GM19193 (cell line): Measurements from ENCODE around the gene P2RX2.

Experiments
- POLR2A ChIP-seq: IDR thresholded peaks from 4 replicates; pipeline ENCODE4 v1.6.1; 2011; ENCODE audit not compliant: insufficient read depth, insufficient read length; ENCODE audit errors: extremely low read depth

The P2RX2 gene

DNA sequence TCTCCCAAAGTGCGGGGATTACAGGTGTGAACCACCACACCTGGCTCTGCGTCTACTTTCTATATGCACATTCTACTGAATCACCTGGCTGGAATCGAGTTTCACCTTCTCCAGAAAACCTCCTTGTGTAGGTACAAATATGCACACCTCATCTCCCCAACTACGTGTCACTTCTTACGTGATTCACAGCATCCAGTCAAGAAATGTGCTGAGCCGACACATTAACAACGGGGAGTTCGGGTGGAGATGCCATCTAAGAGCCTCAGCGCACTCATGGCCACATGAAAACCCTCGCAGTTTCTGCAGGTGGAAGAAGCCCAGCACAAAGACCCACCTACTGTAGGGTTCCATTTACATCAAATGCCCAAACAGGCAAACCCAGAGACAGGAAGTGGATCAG is 29.3 kb downstream of the P2RX2 start:
- TF ChIP-seq POLR2A: no peak

DNA sequence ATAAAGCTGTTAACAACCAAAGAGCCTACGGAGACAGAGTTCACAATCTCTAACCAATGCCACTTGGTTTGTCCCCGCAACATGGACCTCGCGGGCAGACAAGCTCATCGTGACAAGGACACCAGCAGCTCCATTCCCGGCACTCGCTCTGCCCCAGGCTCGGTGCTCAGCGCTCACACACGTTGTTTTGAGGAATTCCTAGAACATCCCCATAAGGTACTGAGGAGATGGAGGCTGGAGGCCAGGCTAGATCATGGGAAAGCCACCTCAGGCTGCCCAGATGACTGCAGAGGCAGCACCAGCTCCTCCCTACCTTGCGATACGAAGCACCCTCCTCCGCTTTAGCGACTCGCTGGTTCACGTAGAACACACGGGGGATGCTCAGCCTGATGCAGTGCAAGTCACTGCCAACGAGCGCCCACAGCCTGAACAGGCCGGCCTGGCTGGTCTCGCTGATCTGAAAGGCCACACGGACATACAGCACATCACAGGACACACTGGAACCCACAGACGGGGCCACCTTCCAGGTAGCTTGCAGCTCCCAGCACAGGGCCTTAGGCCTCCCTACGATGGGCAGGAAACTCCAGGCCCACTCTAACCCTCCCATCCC is 30.1 kb downstream of the P2RX2 start:
- no peak for TF ChIP-seq POLR2A

DNA sequence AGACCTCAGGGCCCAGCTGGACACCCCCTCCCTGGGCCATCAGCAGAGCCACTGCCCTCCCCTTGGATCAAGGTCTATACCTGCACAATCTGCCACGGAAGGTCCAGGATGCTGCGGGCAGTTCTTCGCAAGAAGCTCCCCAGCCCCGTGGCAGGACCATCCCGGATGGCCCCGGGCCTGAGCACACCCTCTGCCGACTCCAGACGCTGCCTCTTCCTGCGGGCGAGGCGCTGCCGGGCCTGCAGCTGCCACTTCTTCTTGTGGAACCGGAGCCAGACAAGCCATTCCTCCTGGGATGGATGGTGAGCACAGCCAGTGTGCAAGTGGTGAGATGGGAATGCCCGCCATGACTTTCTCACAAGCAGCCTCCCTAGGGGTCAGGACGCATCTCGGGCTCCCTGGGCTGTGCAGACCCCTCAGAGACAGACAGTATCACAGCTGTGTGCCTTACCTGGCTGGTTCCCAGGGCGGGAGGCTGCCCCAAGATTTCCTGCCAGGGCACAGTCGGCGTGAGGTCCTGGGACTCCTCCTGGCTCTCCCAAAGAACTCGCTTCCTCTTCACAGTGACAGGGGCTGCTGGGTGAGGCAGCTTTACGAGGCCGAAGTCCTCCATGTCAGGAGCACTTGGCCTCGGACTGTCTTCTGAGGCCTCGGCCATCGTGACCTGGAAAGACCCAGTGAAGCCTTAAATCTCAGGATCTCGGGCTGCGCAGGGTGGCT is 30.8 kb downstream of the P2RX2 start:
- no peak for TF ChIP-seq POLR2A

DNA sequence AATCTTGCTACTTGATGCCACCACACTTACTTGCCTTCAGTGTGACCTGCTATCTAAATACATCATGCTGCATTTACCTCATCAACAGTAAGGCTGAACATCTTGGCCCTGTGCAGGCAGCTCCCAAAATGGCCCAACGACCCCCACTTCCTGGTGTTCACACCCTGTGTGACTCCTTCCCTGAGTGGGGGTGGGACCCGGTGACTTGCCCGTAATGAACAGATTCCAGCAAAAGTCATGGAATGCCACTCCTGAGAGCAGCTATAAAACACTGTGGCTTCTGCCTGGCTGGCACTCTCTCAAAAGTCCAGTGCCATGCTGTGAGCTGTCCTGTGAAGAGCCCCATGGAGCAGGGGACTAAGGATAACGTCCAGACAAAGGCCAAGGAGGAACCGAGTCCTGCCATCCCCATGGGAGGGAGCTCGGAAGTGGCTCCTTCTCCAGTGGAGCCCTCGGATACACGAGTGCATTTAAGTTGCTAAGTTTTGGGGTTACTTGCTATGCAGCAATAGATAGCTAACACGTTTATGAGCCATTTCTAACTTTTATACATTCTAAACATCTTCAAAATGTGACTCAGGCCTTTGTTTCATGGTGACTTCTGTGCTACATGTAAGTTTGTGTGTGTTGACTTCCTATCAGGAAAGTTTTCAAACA is 33.0 kb downstream of the P2RX2 start:
- TF ChIP-seq POLR2A: no peak

DNA sequence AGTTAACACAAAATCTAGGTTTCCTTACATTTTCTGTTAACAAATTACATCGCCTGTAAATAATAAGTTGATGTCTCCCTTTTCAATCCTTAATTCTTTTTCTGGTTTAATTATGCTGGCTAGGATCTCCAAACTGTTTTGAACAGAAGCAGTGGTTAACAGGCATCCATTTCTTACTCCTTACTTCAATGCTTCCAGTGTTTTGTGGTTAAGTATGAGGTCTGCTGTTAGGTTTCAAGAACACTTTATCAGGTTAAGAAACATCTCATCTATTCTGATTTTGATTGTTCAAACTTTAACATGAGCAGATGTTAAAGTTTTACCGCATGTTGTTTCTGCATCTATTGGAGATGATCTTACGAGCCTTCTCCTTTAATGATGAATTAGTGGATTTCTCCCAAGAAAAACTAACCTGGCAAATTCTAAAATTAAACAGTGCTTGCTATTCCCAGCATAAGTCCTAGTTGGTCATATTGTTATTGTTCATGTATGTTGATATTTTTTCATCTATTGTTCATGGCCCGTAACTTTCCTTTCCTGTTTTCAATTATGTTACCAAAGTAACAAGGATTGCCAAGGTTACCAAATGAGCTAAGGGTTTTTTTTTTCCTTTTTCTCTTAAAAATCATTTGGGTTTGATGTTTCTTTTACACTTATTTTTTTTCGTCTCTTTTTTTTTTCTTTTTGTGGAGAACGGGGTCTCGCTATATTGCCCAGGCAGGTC is 35.2 kb downstream of the P2RX2 start:
- TF ChIP-seq POLR2A: no peak

DNA sequence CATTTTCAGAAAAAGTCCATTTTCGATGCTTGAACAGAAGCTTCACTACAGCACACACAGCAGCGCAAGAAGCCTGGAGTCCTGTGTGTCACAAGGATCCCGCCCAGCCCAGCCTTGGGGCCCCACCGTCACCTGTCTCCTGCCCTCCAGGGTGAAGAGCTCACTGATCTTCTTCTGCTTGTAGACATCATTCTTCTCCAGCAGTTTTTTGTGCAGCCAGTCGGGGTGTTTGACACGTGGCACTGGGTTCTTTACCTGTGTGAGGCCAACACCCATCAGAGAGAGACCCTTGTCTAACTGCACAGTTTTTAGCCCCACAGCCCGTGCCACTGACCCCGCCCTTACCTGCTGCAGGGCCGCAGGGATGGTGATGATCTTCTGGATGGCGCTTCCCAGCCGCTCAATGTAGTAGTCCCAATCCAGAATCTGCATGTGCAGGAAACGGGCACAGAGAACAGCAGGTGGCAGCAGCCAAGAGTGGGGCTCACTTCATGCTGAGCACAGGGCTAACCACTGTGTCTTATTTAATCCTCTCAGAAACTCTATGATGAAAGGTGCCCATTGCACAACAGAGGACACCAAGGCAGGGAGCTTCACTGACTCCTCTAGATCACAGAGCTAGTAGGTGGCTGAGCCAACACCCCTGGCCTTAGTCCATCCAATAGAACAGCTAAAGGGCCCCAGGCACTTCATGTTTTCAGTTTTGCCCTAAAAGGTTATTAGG is 38.6 kb downstream of the P2RX2 start:
- no peak for TF ChIP-seq POLR2A

DNA sequence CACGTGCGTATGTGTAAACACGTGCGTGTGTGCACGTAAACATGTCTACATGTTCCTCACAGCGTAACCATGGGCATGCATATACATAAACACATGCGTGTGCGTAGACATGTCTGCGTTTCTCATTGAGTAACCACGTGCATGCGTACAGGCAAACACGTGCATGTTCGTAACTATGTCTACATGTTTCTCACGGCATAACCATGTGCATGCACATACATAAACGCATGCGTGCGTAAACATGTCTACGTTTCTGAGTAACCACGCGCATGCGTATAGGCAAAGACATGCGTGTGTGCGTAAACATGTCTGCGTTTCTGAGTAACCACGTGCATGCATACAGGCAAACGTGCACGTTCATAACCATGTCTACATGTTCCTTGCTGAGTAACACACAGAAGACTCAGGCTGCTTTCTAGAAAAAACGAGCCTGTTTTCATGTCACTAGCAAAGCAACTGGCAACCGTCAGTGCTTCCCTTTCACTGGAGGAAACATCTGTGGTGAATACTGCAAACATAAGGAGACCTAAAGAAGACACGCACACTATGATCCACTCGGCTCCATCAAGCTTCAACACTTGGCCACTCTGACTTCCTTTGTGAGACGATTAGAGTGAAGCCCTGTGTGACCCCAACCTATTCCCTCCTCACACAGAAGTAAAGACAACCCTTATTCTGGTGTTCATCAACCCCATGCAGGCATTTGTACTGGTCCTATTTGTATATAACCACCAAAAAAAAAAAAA is 39.7 kb downstream of the P2RX2 start:
- no peak for TF ChIP-seq POLR2A

DNA sequence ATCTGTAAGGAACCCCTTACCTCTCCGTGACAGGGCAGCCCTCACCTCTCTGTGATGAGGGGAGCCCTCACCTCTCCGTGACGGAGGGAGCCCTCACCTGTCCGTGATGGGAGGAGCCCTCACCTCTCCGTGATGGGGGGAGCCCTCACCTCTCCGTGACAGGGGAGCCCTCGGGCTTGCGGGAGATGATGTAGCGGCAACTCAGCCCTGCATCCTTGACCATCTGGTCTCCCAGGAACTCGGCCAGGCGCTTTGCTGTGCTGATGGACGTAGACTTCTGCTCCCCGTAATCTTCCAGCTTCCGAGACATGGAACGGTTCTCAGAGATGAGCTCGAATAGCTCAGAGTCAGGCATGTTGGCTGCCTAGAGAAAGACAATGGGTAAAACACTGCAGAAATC is 40.6 kb downstream of the P2RX2 start:
- no peak for TF ChIP-seq POLR2A

DNA sequence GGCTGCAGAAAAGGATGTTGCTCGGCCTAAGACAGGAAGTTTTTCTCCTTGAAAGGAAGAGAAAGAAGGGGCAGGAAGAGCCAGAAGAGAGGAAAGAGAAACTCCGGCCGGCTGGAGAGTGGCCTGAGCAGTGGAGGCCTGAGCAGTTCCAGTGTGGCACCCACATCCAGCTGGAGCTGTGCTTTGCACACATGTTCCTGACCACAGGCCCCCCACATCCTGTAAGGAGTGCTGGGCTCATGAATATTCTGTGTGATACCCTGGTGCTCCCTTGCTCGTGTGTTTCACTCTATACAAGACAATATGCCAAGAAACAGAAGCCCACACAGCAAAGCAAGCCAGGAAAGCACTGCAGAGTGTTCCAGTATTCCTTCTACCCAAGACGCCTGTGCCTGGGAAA is 41.5 kb downstream of the P2RX2 start:
- no peak for TF ChIP-seq POLR2A

DNA sequence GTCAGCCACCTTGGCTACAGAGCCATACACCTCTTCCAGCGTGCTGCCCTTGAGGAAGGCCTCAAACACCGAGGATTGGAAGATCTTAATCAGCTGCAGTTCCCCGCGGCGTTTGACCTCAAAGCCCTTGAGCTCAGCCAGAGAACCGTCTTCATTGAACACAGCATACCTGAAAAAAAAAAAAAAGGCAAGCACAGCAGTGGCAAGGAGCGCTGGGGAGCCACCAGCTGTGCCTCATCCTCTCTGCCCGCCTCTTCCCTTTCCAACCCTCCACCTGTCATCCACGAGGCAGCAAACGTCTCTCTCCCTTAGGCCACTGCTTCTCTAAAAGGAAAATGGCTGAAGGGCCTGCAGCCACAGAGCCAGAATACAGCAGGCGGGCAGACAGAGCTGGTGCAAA is 42.4 kb downstream of the P2RX2 start:
- TF ChIP-seq POLR2A: no peak

DNA sequence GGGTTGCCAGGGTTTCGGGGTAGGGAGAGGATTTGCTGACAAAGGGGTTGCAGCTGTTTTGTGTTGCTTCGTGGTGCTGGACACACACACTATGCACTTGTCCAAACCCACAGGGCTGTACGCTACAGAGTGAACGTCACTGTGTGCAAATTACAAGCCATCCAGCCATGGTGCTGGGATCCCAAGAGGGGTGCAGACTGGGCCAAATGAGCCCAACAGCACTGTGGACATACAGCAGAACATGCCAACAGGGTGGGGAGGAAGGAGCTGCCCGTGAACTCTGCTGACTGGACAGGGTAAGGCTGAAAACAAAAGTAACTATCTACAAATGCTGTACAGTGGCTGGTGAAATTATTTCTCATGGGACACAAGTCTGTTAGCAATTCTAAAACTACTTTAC is 43.4 kb downstream of the P2RX2 start:
- no peak for TF ChIP-seq POLR2A

DNA sequence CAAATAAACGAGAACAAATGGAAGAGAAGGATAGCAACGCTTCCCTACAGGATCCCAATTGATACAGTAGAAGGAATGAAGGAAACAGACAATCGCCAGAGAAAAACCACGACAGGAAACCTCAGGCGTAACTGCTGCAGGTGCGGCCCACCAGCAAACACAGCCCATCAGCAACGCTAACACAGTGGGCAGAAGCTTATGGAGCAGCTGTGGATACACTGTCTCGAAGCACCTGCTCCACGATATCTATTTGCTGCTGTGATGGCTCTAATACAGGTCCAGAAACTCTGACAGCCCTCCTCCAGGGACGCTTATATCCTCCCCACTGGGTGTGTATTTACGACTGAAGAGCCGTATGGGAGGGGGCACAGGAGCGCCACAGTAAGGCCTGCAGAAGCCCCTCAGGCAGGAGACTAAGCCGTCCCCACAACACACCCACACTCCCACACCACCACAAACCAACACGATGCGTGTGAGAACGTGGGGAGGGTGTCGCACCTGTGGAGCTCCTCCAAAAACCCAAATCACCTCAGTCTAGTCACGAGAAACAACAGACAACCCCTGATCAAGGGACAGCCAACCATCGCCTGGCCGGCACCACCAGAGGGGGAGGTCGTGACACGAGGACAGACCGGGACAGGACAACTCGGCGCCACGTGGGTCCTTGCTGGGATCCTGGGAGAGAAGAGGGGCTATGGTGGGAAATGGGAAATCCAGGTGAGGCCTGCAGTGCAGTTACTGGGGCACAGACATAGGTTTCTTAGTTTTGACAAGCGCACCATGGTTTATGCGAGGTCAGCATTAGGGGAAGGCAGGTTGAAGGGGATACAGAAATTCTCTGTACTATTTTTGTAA is 44.6 kb downstream of the P2RX2 start:
- no peak for TF ChIP-seq POLR2A
